Stimulated activated effector memory CD8-positive, alpha-beta T cell treated with anti-CD3 and anti-CD28 coated beads, Interleukin-12 subunit alpha, Interleukin-12 subunit beta, amount 100 ng/mL, for 72 hours (primary cell): ENCODE results near the gene BLOC1S1.
"Not testable (repeated sequence)": the region's sequence is repeated elsewhere in the genome, so short reads cannot be mapped to it uniquely, and the experiment has no call there.

Experiments
- ATAC-seq: fragments of 150-1000 bp; cut with Tn5 transposase; 2 replicates; pipeline ENCODE4 v1.10.0; 2021
- DNase-seq, 2 donors: peaks; one replicate each; pipeline ENCODE4 v3.0.0; 2021 to 2022; ENCODE audit warnings: low spot score in 2 of 2
- H3K27ac Mint-ChIP-seq: one replicate; pipeline ENCODE4 v1.8.0; 2022; ENCODE audit warnings: mild to moderate bottlenecking, mixed read lengths
- H3K36me3 Mint-ChIP-seq: one replicate; pipeline ENCODE4 v1.8.0; 2022; ENCODE audit warnings: mild to moderate bottlenecking, mixed read lengths
- H3K4me1 Mint-ChIP-seq: one replicate; pipeline ENCODE4 v1.8.0; 2022; ENCODE audit warnings: mixed read lengths
- H3K4me3 Mint-ChIP-seq: one replicate; pipeline ENCODE4 v1.8.0; 2022; ENCODE audit warnings: mild to moderate bottlenecking, mixed read lengths
- H3K9me3 Mint-ChIP-seq: one replicate; pipeline ENCODE4 v1.8.0; 2022; ENCODE audit warnings: mixed read lengths

Gene BLOC1S1

DNA sequence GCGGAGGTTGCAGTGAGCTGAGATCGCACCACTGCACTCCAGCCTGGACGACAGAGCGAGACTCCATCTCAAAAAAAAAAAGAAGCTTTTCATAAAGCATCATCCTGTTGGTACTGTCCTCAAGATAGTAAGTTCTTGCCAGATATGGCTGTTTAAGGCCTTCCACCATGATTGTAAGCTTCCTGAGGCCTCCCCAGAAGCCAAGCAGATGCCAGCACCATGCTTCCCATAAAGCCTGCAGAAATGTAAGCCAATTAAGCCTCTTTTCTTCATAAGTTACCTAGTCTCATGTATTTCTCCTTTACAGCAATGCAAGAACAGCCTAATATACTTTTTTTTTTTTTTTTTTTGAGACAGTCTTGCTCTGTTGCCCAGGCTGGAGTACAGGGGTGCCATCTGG, 42.7 kb downstream of the BLOC1S1 start:
- not testable (repeated sequence) for H3K9me3 Mint-ChIP-seq, ATAC-seq, H3K4me3 Mint-ChIP-seq, DNase-seq
- peaks cover 96% of the 10 kb centered on the region for H3K36me3 Mint-ChIP-seq
- H3K4me1 Mint-ChIP-seq, result peaks cover 16% of the 10 kb centered on the region
- H3K27ac Mint-ChIP-seq, result peak overlapping the region; percentile 82

GRCh38 chr12:55760663-55761062, 44.8 kb downstream of the BLOC1S1 start:
- peaks cover 16% of the 10 kb centered on the region for H3K4me1 Mint-ChIP-seq
- peak; percentile 99 for ATAC-seq
- peaks cover 94% of the 10 kb centered on the region for H3K36me3 Mint-ChIP-seq
- no peak for DNase-seq
- peak overlapping the region; percentile 11 for H3K4me3 Mint-ChIP-seq
- no peaks in the 10 kb centered on the region for H3K9me3 Mint-ChIP-seq
- H3K27ac Mint-ChIP-seq, result peak overlapping the region; percentile 91

DNA sequence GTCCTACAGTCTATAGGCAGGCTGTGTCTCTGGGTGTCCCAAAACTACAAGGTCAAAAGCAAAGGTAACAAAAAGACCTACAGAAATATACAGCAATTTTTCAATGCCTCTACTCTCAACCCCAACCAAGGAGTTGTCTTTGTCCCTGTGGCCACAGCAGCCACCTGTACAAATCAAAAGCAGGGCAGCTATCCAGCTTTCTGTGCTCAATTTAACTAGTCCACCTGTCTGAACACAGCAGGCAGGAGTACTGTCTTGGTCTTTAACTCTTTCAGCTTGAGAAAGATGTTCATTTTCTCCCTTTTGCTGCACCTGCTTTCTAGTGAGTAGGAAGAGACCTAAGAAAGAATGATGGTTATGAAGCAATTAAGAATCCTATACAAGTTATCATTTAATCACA, 46.8 kb downstream of the BLOC1S1 start:
- Mint-ChIP-seq H3K4me1 (peaks cover 16% of the 10 kb centered on the region), H3K36me3 (peaks cover 94% of the 10 kb centered on the region), H3K4me3 (no peak overlapping the region), H3K9me3 (no peaks in the 10 kb centered on the region), H3K27ac (no peak overlapping the region)
- ATAC-seq (no peak), DNase-seq (no peak)

DNA sequence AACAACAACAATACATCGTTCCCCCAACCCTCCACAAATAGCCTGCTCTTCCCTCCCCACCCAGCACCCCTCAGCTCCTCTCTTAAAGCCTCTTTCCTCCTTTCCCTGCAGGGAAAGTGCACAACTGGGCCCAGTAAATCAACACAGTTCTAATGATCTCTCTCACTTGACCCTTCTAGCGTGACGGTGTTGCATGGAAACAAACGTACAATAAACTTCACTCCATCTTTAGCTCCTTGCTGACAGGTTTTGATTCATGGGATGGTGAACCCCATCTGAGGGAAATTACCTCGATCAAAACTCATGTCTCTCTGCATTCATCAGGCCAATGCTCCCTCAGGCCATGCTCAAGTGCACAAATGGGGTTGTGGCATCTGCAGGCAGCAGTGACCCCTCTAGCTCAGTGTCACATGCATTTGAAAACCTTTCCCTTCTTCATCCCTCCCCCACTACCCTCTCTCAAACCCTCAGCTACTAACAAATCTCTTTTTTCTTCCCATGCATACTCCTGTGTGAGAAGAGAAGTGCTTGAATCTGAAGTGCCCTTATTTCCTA, 50.0 kb downstream of the BLOC1S1 start:
- Mint-ChIP-seq H3K27ac (peak overlapping the region; percentile 50), H3K4me1 (peaks cover 16% of the 10 kb centered on the region), H3K36me3 (peaks cover 94% of the 10 kb centered on the region), H3K9me3 (no peaks in the 10 kb centered on the region), H3K4me3 (no peak overlapping the region)
- ATAC-seq (no peak), DNase-seq (no peak)

DNA sequence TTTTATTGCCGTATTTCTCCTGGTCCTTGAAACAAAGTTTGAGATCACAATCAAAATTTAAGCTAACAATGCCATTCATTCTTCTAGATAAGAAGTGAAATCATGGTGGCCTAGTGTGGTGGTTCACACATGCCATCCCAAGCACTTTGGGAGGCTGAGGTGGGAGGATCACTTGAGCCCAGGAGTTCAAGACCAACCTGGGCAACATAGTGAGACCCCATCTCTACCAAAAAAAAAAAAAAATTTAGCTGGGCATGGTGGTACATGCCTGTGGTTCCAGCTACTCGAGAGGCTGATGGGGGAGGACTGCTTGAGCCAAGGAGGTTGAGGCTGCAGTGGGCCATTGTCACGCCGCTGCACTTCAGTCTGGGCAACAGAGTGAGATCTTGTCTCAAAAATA, 51.3 kb downstream of the BLOC1S1 start:
- H3K4me1 Mint-ChIP-seq, result peaks cover 9% of the 10 kb centered on the region
- no peak for ATAC-seq
- H3K4me3 Mint-ChIP-seq, result no peak overlapping the region

More for the DNA sequence above, 51.3 kb downstream of the BLOC1S1 start:
- peaks cover 94% of the 10 kb centered on the region for H3K36me3 Mint-ChIP-seq
- no peaks in the 10 kb centered on the region for H3K9me3 Mint-ChIP-seq
- H3K27ac Mint-ChIP-seq, result no peak overlapping the region
- DNase-seq, result no peak
